NCI-H1417 (cell line): Measurements from ENCODE around the gene ABCC11.

ENCODE experiments used
- DNase-seq, 3 experiments: peaks; one replicate each; lab custom pipeline; 2025; lab: John Stamatoyannopoulos, UW

Gene ABCC11

DNA sequence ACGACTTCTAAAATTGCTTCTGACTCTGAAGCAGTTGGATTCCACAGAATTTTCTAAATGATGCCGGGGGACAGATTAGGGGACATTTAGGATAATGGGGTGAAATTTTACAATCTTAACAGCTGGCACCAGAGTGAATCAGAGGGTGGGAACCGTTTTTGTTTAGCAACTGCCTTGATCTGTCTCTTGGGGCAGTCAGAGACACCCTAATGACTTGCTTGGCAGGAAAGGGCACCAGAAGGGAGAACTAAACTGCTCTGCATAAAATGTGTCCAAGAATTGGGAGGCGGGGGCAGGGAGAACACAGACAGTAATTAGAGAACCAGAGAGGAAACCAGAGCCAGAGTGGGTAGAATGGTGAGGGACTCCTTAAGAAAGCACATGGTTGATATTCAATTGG lies 85.4 kb downstream of the ABCC11 start:
- DNase-seq: no peak

DNA sequence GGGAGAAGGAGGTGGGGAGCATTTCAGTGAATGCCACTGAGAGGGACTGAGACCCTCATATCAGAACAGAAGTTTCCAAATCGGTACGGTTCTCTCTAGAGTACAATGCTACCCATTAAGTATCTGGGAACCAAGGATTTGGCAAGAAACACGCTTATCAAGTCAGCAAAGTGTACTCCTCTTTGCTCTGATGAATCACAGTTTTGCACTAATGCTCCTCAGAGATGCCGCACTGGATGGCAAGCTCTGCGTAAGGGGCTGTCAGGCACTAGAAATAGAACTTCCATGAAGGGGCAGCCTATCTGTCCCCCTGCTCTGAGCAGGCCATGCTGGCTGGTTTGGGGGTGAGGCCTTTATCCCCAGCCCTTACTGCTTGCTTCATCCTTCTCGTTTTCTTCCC lies 86.8 kb downstream of the ABCC11 start:
- no peak for DNase-seq

DNA sequence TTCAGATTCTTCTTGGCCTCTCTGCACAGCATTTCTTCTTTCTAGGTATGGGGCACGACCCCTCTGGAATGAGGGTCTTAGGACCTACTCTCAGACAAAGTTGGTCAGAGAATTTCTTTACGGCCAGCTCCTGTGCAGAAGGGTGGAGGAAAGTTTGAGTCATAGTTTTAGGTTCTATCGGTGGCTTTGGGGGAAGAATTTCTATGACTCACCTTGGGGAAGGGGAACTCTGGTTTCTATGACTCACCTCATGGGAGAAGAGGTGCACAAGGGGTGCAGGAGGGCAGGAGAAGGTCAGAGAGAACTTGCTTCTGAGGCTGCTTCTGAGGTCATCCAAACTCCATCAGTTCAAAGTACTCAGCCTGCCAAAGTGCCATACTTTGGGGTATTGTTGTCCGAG lies 89.0 kb downstream of the ABCC11 start:
- no peak for DNase-seq

DNA sequence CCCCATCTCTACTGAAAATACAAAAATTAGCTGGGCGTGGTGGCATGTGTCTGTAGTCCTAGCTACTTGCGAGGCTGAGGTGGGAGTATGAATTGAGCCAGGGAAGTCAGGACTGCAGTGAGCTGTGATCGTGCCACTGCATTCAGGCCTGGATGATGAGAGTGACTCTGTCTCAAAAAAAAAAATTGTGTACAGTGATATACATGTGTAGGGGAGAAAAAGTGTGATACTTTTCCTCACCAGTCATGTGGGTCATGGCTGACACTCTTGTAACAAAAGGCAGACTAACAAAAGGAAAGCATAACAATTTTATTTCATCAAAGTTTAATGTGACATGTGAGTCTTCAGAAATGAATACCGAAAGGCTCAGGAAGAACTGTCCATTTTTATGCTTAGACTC lies 89.5 kb downstream of the ABCC11 start:
- DNase-seq: no peak

DNA sequence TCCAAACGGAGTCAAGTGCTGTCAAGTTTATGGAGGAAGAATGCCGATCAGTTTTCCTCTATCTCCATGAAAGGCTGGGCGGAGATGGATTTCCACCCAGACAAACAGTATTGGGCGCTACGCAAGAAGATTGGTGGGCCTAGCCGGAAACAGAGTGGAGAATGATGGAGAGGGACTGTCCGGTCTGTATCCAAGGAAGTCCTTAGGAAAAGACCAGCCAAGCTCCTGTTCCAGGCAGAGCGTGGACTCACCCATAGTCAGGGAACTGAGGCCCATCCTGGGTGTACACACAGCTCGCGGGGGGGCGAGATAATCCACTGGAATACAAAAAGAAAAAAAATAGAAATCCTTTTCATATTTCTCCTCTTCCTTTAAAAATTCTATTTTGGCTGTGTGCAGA lies 90.0 kb downstream of the ABCC11 start:
- DNase-seq: no peak

DNA sequence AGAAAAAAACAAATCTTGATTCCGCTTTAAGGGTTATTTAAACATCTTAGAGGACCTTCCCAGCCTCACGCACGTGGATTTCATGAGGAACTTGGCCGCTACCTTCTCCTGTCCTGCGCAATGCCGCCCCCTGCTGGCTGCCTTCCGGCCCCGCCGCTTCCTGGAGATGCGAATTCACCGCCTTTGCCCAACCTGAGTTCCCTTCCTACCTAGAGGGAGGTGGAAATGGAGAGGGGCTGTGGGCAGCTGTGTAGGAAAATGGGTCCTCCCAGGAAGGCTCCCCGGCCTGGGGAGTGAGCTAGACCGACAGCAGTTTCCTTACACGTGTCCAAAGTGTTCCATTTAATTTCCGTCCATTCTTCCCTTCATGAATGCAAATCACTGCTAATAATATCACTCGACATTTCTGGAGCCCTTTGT lies 90.5 kb downstream of the ABCC11 start:
- DNase-seq: peak; percentile 51 to 78 (median 75)

DNA sequence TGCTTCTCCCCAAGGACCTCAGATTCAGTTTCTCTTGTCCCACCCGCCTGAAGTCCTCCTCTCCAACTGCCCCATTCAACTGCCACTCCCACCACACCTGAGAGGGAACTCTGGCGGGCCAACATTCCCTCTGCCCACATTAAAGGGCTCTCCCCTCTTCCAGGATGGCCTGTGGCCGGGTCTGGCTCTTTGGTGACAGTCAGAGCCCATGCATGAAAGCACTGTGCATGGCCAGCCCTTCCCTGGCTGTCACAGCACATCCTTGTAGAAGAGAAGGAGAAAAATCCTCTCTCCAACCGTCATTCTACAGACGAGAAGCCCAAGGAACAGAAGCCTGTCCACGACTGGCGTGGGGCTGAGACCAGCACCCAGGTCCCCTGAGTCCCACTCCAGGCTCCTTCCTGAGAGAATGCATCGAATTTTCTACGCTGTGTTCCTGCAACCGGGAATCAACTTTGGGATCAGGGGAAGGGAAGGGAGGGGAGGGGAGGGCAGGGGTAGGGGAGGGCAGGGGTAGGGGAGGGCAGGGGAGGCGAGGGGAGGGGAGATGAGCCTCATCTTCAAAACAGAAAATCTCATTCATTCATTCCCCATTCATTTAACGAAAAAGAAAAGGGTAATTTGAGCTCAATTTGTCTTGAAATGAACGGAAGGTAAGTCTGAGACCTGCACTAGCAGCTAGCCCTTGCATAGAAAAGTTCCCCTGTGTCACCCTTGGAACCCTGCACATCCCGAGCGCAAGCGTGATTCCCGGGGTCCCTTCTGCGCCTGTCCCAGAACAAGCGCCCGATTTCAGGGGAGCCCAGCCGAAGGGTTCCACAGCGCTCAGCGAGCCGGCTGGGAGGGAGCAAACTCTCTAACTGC lies 91.2 kb downstream of the ABCC11 start, which contains the start of gene ABCC12:
Gene ABCC12, minus strand, starts transcription at position 68 of the 864 bp plus-strand sequence. CDS start 9,569 bp downstream, outside the sequence.
- no peak for DNase-seq

DNA sequence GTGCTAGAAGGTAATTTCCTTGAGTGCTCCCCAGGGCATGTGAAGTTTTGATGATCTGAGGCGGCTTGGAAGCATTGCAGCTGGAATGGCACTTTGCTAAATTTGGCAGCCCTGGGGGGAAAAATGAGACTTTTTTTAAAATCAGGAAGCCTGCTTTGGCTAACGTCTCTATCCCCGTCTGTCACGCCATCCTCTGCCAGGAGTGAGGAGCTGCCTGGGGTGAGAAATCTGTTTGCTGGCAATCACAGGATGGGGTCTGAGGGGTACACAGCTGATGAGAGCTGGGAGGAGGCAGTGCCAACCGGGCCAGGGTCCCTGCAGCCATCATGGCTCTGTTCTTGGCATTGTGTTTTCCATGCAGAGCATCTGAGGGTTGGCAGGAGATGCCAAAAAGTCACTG lies 93.6 kb downstream of the ABCC11 start:
- DNase-seq: peak in 2 of 3 experiments; percentile 4 to 7

DNA sequence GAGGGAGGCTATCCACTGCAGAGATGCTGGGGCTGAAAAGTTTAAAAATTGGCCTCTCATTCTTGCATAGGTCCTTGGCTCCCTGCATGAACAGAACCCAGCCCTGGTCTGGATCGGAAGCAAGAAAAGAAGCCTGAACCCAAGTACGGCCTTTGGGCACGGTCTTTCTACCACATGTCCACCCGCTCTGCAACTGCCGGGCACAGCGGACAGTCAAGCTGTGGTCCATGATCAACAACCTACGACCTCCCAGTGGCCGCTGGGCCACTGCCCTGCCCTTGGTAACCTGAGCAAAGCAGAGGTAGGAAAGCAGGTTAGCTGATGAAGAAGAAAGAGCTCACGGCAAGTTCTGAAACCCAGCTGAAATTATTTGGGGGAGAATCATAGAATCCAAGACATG lies 95.1 kb downstream of the ABCC11 start:
- no peak for DNase-seq

DNA sequence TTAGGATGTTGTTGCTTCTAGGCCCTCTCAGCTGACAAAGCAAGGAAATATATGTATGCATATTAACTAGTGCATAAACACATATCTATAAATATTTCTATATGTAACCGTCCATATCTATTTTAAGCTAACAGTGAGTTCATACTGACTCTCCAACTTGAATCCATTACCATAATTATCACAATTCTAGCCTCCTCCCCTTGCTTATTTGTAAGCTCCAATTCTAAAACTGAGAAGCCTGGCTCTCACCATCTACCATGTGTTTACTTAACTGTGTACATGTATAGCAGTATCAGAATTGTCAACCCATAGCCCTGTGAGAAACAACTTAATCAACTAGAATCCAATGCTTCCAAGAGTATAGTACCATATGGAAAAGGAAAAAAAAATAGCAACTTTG lies 96.6 kb downstream of the ABCC11 start:
- no peak for DNase-seq

DNA sequence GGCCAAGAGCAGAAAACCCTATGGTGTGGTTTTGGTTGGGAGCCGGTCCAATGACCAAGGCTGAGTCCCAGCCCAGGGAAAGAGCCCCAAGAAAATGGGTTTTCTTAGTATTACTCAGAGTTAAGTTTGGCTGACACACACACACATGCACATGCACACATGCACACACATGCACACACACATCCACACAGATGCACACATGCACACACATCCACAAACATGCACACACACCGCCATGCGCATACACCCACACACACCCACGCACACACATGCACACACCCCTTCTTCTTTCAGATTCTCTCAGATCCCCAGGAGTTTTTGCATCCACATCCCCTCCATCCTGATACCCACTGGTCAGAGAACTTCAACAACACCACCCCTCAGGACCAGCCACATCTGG lies 100.6 kb downstream of the ABCC11 start:
- DNase-seq: no peak

DNA sequence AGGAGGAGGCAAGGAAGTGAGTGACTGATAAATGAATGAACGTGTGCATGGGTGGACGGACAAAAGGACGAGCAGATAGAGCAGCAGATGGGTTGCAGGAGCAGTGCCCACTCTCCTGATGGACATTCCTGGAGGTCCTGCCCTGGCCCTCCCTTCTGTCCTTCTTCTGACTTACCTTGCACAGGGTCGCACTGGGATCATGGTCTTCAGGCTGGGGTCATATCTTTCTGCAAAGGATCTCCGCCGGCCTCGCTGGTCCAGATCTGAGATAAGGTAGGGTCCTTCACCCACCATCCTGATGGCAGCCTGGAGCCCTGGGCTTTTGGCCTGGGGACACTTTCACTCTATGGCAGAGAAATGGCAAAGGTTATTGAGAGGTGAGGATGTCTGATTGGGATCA lies 101.2 kb downstream of the ABCC11 start:
- DNase-seq: no peak

DNA sequence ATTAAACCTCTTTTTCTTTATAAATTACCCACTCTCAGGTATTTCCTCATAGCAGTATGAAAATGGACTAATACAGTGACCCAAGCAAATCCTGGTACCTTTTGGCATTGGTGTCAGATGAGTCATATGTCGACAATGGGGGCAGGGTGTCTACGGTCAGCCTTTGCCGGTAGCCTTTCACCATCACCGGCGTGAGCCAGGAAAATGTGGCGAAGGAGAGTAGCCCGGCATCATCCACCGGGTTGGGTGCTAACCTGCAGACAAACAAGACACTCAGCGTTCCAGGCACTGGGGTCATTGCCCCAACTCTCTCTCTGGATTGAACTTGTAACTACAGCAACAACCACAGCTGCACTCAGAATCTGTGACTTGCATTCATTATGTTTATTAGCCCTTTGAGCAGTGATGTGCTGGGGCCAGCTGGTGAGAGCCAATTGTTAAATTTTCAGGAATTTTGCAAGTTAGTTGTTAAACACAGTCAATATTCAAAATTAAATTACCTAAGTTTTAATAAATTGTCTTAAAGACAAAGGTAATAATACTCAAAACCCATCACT lies 103.4 kb downstream of the ABCC11 start:
- no peak for DNase-seq

DNA sequence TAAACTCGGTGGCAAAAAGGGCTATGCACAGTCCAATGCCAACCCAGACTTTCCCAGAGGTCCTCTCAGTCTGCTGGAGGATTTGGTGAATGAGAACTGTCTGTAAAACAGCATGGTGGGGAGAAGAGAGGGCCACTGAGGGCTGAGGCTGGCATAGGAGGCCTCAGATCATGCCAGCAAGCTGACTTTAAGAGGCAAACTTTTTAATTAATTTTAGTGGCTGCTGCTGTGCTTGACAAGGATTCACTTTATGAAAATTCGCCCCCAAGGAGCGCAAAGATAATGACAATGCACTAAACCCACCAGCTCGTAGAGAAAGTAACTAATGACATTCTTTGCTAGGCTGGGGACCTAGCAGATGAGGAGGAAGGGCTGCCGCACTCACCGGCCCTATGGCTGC lies 106.5 kb downstream of the ABCC11 start:
- no peak for DNase-seq

DNA sequence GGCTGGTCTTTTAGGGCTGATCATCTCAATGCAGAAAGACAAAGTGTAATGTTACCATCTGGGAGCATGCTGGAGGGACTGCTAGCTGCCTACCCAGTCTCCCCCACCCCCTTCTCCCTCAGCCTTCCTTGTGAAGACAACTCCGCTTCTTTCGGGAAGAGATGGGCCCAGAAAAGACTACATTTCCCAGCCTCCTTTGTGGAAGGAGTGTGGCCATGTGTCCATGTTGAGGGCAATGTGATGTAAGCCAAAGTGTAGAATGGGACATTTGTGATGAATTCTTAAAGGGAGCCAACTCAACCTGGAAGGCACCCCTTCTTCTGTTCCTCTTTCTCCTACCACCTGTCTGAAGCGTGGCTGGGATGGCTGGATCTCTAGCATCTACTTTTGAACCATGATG lies 107.8 kb downstream of the ABCC11 start:
- DNase-seq: no peak

DNA sequence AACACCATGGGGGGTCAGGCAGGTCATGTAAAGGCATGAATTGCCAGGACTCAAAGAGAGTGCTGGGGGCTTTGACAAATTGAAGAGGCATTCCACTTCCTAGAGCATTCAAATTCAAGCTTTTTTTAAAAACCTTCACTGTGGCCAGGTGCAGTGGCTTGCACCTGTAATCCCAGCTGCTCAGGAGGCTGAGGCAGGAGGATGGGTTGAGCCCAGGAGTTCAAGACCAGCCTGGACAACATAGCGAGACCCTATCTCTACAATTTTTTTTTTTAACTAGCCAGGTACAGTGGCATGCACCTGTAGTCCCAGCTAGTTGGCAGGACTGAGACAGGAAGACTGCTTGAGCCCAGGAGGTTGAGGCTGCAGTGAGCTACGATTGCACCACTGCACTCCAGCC lies 108.8 kb downstream of the ABCC11 start:
- no peak for DNase-seq

DNA sequence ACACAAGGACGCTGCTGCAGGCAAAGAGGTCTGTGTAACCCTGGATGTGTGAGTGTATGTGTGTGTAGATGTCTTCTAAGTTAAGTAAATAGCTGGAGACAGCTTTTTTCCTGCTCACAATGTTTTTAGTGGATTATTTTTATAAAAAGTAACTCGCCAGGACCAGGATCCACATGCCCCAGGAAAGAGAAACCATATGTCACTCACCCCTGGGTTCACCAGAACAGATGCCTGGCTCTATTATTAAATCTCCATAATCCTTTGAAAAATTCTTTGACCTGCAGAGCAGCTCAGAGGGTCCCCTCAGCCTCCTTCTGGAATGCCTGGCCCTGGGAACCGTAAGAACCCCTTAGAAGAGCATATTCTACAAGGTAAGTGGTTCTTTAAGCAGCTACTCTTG lies 109.5 kb downstream of the ABCC11 start:
- no peak for DNase-seq

DNA sequence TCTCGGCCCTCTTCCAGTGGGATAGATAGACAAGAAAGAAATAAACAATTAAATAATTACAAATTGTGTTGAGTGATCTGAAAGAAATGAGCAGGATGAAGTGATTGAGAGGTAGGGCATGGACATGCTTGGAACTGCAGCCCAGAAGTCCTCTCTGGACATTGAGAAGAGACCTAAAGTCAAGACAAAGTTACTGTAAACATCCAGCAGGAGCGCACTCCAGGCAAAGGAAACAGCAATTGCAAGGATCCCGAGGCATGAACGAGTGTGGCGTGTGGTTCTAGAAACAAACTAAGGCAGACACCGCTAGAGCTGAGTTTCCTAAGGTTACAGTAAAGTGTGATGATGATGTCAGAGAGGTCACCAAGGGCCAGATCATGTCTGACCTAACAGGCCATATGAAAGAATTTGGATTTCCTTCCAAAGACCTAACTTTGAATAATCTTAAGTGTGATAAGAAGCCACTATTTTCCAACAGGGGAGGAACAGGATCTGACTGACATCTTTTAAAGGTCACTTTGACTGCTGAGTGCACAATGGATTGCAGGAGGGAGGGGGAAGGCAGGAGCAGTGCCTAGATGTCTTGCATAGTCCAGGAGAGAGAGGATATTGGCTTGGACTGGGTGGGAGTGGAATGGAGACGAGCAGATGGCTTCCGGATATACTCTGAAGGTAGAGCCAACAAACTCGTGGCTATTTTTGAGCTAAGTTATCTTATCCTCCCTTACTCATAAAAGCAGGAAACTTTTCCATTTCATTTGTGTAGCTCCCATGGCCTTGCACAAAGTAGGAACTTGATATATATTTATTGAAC lies 110.6 kb downstream of the ABCC11 start:
- DNase-seq: no peak

DNA sequence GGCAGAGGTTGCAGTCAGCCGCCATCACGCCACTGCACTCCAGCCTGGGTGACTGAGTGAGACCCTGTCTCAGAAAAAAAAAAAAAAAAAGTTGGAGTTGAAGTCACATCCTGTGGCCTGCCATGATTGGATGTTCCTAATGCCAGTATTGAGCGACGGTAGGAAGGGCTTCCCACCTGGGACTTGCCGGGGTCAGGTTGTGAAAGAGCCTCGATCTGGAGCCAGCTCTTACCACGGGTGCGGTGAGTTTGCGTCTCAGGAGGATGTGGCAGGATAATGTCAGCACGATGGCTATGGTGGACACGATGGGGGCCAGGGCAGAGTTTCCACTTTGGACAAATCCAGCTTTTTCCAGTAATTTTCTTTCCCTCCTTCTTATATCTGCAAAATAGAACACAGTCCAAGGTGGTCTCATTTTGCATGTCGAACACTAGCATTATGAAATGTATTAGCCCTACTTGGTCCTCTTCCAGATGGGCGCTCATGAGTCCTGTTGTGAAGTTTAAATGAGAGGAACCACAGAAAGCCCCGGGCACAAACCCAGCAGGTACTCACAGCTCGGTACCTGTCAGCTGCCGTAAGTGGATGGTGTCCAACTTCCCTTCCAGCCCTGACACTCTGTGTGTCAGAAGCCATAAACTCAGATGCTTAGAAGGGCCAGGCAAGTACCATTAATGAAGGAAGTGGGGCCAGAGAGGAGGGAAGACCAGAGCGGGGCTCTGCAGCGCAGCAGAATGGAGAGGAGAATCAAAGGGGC lies 113.7 kb downstream of the ABCC11 start:
- no peak for DNase-seq

DNA sequence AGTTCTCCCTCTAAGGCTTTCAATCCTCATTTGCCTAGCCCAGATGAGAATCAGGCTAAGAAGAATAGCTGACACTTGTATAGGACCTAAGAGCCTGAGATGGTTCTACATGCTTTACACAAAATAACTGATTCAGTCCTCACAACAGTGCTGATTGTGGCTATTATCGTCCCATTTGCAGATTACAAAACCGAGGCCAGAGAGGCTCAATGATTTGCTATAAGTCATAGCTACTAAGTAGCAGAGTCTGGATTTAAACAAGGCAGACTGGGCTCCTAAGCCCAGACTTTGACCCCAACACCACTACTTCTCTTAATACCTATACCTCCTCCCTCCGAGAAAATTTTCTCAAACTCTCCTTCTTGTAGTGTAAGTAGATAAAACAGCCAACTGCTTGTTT lies 114.6 kb downstream of the ABCC11 start:
- DNase-seq: no peak

DNA sequence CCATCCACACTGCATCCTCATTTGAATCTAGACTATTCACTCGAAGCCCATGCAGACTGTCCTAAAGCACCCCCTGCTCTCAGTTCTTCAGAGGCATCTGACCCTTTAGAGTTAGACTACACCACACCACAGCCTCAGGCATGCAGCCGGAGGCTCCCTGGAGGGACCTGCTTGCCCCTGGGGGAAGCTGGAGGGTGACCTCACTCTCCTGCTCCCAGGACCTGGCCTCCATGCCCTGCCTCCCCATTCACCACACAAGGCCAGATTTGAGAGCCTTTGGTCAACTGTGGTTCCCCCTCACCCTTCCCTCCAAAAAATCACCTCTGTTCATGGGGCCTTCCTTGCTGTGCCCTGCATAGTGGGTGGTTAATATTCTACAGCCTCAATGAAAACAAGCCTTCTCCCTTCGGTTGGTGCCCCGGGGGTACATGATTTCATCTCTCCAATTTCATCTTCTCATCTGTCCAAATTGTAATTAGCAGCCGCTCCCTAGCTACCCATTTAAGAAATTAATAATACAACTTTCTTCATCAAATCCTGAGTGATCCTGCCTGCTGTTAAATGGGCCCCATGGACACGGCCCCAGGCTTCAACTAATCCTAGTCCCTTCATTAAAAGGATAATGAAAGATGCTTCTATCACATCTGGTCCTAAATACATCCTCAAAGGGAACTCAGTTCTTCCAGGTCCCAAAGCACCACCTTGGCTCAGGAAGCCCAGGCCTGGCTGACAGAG lies 116.0 kb downstream of the ABCC11 start:
- no peak for DNase-seq
